HG03095 (cell line): ENCODE measurements around the gene IL12RB1.
"Not testable (repeated sequence)": the region's sequence is repeated elsewhere in the genome, so short reads cannot be mapped to it uniquely, and the experiment has no call there.

Experiments
- ATAC-seq: cut with Tn5 transposase; IDR thresholded peaks from one replicate; pipeline ENCODE4 v1.9.1; 2021; ENCODE audit warnings: moderate library complexity; ENCODE audit not compliant: unreplicated experiment

Gene IL12RB1

GRCh38 chr19:18112989-18113478, 26.3 kb upstream of the IL12RB1 start:
- no peak for ATAC-seq

DNA sequence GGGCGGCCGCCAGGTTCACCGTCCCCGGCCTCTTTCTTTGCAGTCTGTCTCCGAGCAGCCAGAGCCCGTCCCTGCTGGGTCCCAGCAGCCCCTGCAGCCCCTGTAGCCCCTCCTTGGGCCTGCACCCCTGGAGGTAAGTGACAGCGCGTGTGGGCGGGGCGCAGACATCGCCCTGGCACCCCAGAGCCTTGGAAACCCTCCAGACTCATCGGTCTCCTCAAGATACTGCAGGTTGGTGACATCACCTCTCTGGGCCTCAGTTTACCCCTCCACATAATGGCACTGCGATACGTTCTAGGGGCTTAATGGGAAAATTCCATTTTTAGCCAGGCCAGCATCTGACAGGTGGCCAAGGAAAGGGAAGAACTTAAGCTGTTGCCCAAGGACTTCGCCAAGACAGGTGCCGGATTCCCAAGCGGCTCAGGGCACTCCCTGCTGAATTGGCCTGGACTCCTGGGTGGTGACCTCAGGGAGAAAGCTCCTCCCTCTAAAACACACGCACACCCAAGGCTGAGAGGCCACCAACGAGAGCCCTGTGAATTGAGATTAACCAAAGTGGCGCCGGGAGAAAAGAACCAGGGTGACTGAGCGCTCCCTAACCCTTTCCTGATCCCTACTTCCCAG, 24.0 kb upstream of the IL12RB1 start:
- no peak for ATAC-seq

DNA sequence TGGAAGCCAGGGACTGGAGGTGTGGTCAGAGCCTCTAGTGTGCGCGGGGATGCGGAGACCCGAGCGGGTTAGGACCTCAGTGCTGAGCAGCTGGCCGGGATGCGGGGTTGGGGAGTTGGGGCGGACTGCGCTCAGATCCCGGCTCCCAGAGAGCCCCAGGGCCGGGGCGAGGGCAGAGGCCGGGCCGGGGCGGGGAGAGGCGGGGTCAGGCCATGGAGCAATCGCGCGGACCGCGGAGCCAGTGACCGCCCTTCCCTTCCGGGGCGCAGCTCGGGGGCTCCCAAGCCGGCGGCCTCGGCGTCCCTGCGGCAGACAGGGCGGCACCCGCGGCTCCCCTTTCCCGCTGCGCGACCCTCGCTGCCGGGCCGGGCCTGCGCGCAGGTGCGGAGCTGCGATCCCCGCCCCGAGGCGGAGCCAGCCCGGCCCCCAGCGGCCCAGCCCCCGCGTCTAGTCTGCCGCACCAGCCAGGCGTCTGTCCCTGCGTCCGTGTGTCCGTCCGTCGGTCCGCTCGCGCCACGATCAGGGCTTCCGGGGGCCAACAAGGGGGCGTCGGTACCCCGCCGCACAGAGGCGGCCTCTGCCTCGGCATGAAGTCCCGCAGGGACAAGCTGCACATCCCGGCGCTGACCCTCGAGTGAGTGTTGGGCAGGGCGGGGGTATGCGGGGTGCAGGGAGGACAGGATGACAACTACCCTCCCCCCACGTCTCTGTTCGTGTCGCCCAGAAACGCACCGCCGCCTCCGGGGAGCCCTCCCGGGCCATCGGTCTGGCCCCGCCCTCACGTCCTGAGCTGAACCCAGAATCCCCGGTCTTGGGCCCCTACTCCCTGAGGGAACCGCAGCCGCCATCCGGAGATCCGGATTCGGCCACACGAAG, 23.2 kb upstream of the IL12RB1 start:
- no peak for ATAC-seq

GRCh38 chr19:18109341-18109732, 22.6 kb upstream of the IL12RB1 start:
- ATAC-seq: no peak

GRCh38 chr19:18108897-18109296, 22.2 kb upstream of the IL12RB1 start:
- ATAC-seq: no peak

DNA sequence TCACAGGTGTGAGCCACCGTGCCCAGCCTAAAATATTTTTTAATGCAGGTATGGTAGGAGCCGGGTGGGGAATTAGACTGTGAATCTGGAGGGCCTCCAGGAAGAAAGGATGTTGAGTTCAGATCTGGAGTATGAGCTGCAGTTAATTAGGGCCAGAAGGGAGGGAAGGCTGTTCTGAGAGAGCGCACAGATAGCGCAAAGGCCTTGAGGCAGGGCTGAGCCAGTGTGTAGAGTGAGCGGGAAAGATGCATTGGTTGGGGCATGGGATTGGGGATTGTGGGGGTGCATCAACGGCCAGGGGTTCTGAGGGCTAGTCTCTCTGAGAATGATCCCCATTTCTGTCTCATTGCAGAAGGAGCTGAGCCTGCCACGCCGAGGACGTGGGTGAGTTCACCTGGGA, 20.5 kb upstream of the IL12RB1 start:
- ATAC-seq: no peak

DNA sequence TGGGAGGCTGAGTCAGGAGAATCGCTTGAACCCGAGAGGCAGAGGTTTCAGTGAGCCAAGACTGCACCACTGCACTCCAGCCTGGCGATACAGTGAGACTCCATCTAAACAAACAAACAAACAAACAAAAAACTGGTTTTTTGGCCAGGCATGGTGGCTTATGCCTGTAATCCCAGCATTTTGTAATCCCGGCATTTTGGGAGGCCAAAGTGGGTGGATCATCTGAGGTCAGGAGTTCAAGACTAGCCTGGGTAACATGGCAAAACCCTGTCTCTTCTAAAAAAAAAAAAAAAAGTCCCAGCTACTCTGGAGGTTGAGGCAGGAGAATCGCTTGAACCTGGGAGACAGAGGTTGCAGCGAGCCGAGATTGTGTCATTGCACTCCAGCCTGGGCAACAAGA, 18.5 kb upstream of the IL12RB1 start:
- not testable (repeated sequence) for ATAC-seq

GRCh38 chr19:18104793-18105131, 18.0 kb upstream of the IL12RB1 start:
- no peak for ATAC-seq

GRCh38 chr19:18102916-18103542, 16.3 kb upstream of the IL12RB1 start:
- no peak for ATAC-seq

GRCh38 chr19:18101268-18101667, 14.5 kb upstream of the IL12RB1 start:
- ATAC-seq: no peak

GRCh38 chr19:18100710-18101109, 14.0 kb upstream of the IL12RB1 start:
- no peak for ATAC-seq

- ATAC-seq: no peak
These were observed 12.9 kb upstream of the IL12RB1 start for GRCh38 chr19:18099623-18099995.

DNA sequence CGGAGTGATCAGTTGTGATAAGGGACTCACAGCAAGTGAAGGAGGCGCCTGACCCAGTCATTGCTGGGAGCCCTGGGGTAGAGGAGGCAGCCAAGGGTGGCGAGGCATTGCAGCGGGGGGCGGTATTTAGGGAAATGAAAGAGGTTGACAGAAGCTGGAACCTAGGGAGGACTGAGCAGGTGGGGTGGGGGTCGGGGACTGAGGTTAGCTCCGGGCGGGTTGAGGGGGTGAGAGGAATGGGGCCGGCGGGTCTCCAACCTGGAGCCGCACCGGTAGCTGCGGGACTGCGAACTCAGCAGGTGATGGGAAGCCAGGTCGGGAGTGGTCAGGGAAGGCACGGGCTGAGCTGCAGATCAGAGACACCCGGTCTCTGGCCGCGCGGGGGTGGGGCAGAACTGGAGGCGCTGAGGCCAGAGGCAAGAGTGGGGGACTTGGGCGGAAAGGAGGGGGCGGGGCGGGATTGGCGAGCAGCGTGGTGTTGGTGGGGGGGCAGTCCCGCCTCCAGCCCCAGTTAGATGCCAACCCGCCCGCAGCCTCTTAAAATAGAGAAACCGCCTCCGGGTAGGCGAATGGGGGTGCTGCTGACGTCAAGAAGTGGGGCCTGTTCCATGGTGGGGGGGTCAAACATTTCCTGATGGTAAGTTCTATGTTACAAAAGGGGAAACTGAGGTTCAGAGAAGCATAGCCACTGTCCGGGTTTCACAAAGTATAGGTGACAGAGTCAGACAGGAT, 12.3 kb upstream of the IL12RB1 start:
- peak; percentile 50 for ATAC-seq

DNA sequence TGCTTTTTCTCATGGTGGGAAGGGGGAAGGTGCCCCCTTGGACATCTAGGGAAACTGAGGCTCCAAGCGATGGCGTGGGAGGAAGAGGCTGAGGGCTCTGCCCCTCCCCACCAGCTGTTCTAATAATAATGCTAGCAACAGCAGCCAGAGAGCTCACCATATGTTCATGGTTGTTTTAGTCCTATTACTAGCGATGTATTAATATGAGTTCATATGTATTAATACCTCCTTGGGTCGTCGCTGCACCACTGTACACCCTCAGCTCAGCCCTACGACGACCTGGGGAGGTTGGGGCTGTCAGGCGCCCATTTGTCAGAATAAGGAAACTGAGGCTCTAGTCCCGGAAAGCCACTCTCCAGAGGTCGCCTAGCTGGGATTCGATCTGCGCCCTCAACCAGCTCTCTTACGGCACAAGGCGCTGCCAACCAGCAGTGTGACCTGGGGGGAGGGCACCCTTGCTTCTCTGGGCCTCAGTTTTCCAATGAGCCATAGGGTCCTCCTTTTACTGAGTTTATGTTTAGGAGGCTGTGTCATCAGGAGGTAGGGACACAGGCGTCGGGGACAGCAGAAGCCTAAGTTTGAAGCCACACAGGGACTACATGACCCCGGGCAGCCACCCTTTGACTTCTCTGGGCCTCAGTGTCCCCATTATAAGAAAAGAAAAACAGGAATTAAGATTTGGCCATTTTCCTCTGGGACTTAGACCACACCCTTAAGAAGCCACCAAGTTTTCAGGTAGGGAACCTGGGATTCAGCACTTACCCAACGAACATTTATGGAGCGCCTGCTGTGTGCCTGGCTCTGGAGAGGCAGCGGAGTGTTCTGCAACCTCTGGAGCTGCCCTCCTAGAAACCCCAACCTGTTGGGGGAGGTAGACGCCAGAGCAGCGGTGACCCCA, 11.5 kb upstream of the IL12RB1 start:
- ATAC-seq: no peak

- ATAC-seq: peak; percentile 54
These were observed 10.7 kb upstream of the IL12RB1 start, which contains the start of gene MAST3 for GRCh38 chr19:18097217-18097992. Gene MAST3, plus strand, starts transcription at chr19:18097778. Its CDS starts 15 bp downstream, at chr19:18097793.

- no peak for ATAC-seq
These were observed 9.5 kb upstream of the IL12RB1 start for GRCh38 chr19:18096258-18096657.

- ATAC-seq: no peak
These were observed 6.9 kb upstream of the IL12RB1 start for GRCh38 chr19:18093439-18094161.

DNA sequence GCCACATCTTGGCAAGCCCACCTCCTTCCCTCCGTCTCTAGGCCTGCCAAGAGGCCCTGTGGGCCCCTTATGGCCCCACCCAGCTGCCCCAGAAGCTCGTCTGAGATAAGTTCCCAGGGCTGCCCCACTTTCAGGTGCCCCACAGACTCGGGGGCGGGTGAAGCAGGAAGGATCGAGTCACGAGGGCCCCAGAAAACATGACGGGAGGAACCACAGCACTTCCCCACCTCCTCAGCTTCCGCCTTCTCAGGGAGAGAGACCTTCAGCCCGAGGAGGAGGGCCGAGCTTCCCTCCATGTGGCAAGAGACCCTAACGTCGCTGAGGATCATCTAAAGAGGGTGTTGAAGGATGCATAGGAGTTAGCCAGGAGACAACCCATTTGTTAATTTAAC, 4.5 kb upstream of the IL12RB1 start:
- ATAC-seq: no peak
